GM21723 (cell line): ENCODE results near the gene BZW1.

Experiments used
- ATAC-seq: cut with Tn5 transposase; IDR thresholded peaks from one replicate; pipeline ENCODE4 v1.9.1; 2021; ENCODE audit warnings: mild to moderate bottlenecking, moderate library complexity; ENCODE audit not compliant: unreplicated experiment

Gene BZW1

DNA sequence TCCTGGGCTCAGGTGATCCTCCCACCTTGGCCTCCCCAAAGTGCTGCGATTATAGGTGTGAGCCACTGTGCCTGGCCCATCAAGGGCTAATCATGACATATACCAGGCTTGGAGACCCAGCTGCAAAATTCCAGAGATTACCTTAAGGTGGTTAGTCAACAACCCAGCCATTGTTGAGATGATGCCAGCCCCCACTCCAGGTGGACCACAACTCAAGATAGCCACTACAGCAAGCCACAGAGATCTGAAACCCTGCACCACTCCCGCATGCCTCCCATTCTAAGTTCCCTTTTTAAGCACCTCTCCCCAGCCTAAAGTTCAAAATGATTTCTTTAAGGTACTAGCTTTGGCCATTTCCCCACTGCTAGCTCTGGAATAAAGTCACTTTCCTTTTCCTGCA is 57.3 kb downstream of the BZW1 start:
- ATAC-seq, result no peak

DNA sequence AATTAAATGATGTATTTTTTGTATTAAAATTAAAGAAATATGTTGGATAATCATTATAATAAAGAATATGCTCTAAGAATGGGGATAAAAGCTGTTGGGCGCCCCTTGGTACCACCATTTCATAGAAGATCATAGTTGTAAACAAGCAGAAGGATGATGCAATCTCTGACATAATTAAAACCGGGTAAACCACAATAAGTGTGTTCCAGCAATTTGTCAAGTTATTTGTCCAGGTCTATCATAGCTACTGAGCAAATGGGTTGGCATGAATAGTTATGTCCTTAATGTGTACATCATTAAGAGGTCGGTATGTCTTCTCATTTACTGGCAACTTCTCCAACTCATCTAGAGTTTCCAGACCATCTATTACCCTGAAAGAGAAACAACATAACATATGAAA is 59.4 kb downstream of the BZW1 start:
- ATAC-seq, result no peak

DNA sequence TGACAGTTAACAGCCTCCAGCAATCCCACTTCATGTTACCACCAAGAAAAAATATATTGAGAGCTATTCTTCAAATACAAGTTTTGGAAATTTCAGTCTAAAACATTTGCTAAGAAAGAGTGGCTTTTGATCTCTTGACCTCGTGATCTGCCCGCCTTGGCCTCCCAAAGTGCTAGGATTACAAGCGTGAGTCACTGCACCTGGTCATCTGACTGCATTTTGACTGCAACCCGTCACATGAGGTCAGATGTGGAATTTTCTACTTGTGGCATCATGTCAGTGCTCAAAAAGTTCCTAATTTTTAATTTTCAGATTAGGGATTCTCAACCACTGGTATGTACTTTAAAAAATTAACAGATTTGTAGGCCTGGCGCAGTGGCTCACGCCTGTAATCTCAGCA is 61.9 kb downstream of the BZW1 start:
- no peak for ATAC-seq
